HG03175 (cell line): ENCODE results near the gene ODAD4.
"Not testable (repeated sequence)": the region's sequence is repeated elsewhere in the genome, so short reads cannot be mapped to it uniquely, and the experiment has no call there.

Experiments used
- ATAC-seq: cut with Tn5 transposase; IDR thresholded peaks from one replicate; pipeline ENCODE4 v1.9.1; 2021; ENCODE audit warnings: mild to moderate bottlenecking, moderate library complexity; ENCODE audit not compliant: unreplicated experiment

Gene ODAD4

GRCh38 chr17:41913798-41914197, 16.6 kb upstream of the ODAD4 start:
- no peak for ATAC-seq

GRCh38 chr17:41914358-41914766, 16.1 kb upstream of the ODAD4 start:
- ATAC-seq: no peak

DNA sequence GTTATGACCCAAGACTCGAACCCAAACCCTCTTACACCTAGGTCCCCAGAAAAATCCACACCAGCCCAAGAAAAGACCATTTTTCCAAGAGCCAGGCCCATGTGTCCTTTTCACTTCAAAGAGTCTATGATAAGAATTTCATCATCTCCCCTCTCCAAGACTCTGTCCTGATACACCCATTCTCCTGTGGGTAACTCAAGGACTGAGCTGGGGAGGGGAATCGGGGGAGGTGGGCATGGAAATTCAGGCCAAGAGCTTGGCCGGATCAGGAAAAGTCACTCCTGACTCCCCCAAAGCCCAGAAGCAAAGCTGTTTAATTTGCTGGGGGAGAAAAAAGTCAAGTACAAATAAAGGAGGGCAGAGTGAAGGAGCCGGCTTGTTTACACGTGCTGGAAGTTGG, 15.4 kb upstream of the ODAD4 start:
- no peak for ATAC-seq

DNA sequence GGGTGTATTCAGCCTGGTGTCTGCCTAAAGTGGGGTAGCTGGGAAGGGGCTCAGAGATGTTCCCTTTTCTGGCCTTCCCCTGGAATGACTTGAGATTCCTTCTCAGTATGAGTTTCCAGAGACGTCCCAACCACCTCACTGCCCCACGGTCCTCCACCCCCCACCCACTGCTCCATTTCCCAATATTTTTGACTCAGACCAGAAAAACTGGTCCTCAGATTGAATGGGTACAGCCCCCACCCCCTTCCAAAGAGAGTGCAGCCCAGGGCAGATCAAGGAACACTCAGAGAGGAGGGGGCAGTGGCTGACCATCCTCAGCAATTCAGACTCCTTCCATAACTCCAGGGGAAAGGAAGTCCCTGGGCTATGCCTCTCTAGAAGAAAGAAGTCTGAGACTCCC, 14.9 kb upstream of the ODAD4 start:
- ATAC-seq: no peak

- ATAC-seq: no peak
These were observed 13.2 kb upstream of the ODAD4 start for GRCh38 chr17:41917192-41917591.

- no peak for ATAC-seq
These were observed 12.6 kb upstream of the ODAD4 start for GRCh38 chr17:41917679-41918313.

DNA sequence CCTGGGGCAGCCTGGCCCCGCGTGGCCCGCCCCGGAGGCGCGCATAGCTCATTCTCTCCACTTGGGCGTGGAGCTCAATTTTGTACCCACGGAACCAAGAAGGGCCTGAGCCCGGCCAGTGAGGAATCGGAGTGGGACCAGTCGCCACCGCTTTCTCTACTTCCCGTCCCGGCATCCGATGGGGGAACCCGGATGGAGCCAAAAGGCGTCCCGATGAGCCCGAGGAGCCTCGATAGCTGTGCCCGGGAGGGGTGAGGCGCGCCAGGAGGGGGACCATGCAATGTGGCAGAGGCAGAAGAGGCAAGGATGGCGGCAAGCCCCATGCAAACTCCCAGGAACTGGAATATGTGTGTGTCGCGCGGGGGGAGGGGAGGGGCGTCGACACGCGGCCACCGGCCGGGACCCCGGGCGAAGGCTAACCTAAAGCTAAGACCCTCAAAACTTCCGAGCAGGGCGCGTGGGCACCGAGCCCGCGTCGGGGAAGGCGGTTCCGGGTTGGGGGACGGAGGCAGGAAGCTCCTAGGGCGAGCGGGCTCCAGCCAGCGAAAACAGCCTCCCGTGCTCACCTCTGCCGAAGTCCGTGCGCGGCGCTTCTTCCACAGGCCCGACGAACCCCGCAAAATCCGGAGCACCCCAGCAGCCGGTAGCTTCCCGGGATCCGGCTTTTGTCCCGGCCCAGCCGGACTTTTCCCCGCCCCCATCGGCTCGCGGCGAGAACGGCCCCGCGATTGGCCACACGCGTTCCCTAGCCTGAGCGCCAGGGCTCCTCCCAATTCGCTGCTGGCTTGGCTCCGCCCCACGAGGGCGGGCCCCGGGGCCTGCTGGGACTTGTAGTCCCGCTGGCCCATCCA, 11.9 kb upstream of the ODAD4 start, which contains the start of gene ACLY:
Gene ACLY (minus strand): TSS at position 638 of the 851 bp plus-strand sequence. CDS start 5,078 bp downstream, outside the sequence.
- ATAC-seq: peak; percentile 94

GRCh38 chr17:41919165-41919817, 11.1 kb upstream of the ODAD4 start:
- peak; percentile 17 for ATAC-seq

DNA sequence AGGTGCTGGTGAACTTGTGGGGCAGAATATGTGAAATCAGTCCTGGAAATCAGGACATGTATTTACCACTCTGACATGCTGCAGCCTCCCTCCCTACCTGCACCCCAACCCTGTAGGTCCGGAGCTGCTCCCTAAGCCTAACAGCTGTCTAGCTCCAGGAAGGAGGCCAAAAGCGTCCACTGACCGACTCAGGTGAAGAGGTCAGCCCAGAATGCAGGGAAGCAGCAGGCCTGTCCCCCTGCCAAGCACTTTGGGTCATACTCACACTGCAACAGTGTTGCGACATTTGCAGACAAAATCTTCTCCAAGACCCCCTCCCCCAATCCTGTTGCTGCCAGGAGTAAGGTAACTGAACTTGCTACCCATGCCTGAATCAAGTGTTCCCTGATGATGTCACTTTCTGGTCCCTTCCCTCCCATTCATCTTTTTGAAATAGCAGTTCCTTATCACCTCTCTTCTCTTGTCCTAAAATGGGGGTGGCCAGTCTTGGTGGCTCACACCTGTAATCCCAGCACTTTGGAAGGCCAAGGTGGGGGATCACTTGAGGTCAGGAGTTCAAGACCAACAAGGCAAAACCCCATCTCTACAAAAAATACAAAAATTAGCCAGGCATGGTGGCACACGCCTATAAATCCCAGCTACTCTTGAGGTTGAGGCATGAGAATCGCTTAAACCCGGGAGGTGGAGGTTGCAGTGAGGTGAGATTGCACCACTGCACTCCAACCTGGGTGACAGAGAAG, 10.4 kb upstream of the ODAD4 start:
- ATAC-seq: no peak

- ATAC-seq: no peak
These were observed 9.8 kb upstream of the ODAD4 start for GRCh38 chr17:41920580-41920955.

GRCh38 chr17:41925991-41926590, 4.3 kb upstream of the ODAD4 start:
- no peak for ATAC-seq

DNA sequence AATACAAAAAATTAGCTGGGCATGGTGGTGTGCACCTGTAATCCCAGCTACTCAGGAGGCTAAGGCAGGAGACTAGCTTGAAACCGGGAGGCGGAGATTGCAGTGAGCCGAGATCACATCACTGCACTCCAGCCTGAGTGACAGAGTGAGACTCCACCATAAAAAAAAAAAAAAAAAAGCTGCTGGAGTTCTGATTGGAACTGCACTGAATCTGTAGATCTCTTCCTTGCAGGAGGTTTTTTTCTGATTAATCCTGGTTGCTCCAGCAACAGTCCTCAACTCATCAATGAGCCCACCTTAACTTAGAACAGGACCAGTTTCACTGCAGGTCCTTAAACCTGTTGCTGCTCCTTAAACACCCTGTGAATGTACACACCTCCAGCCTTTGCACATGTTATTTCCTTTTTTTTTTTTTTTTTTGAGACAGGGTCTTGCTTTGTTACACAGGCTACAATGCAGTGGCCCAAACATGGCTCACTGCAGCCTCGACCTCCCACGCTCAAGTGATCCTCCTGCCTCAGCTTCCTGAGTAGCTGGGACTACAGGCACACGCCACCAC, 1.6 kb upstream of the ODAD4 start:
- ATAC-seq: no peak

- ATAC-seq: not testable (repeated sequence)
These were observed 378 bp downstream of the ODAD4 start for GRCh38 chr17:41930833-41931156.

DNA sequence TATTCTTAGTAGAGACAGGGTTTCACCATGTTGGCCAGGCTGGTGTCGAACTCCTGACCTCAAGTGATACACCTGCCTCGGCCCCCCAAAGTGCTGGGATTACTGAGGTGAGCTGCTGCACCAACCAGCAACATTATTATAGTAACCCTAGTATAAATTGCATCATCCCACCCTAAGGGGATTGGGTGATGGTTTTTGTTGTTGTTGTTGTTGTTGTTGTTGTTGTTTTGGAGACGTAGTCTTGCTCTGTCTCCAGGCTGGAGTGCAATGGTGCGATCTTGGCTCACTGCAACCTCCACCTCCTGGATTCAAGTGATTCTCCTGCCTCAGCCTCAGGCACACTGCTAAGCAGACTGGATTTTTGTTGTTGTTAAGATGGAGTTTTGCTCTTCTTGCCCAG, 1.3 kb downstream of the ODAD4 start:
- not testable (repeated sequence) for ATAC-seq

DNA sequence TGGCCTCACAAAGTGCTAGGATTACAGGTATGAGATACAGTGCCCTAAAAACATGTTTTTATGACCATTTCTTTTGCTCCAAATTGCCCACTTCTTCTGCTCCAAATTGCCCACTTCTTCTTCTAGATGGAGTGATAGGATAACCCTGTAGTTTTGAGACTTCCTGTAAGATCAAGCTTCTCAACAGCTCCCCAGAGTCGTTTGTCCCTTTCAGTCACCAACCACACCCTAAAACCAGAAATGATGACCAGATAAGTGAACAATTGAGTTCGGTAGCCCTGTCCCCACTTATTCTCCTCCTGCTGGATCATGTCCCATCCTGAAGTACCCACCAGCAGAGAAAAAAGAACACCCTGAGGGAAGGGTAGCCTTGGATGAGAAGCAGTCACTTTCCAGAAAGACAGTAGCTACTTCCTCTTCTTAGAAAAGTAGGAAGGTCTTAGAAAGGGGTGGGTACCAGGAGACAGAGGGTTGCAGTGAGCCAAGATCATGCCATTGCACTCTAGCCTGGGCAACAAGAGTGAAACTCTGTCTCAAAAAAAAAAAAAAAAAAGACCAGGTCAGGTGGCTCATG, 2.5 kb downstream of the ODAD4 start:
- ATAC-seq: no peak

- ATAC-seq: no peak
These were observed 5.2 kb downstream of the ODAD4 start for GRCh38 chr17:41935641-41936040.

DNA sequence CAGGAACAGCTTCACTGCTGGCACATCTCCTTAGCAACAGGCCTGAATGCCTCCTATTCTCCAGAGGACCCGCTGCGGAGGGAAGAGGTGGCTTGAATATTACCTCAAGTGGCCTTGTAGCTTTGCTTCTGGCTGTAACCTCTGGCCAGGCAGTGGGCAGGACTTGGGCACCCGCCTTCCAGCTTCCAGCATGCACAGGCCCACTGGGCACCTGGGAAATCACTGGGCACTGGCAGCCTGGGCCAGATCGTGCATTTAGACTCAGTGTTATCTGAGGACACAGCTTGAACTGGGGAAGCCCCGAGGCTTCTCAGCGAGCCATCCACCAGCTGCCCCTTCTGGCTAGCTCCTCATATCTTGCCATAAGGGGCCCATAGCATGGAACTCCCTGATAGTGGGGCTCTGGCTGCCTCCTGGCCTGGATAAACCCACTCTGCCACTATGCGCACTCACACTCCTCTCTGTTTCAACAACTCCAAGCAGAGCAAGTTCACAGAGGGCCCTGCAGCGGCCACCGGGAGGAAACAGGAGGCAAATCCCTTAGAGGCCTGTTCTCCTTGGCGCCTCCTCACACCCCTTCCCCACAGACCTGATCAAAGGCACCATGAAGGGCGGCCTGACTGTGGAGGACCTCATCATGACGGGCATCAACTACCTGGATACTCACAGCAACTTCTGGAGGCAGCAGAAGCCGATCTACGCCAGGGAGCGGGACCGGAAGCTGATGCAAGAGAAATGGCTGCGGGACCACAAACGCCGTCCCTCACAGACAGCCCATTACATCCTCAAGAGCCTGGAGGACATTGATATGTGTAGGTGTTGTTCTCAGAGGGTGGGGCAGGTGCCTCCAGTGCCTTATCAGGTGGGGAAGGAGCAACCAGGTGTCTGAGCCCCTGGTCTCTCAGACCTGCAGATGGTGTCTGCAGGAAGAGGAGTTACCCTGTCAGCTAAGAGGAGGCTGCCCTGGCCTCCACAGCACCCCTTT, 7.8 kb downstream of the ODAD4 start:
- ATAC-seq: no peak

DNA sequence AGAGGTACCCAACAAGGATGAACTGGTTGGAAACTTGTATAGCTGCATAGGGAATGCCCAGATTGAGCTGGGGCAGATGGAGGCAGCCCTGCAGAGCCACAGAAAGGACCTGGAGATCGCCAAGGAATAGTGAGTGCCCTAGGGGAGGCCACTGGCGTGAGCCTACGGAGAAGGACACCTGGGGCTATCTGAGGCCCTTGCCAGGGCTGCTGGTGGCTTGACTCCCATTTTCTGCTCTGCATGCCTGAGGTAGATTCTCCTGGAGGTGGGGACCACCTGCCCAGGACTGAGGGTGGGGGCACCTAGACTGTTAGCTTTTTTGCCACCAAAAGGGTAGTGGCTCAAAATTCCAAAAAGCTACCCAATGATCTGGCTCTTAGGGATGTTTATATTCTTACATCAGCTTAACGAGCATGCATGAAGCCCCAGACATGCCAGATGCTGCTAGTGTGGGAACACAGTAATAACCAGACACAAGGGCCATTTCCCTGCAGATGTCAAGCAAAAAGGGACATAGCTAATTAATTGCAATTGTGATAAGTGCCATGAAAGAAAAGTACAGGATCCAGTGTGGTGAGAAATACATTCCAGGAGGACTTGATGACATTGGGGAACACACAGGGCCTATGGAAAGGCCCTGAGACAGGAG, 8.8 kb downstream of the ODAD4 start:
- no peak for ATAC-seq

DNA sequence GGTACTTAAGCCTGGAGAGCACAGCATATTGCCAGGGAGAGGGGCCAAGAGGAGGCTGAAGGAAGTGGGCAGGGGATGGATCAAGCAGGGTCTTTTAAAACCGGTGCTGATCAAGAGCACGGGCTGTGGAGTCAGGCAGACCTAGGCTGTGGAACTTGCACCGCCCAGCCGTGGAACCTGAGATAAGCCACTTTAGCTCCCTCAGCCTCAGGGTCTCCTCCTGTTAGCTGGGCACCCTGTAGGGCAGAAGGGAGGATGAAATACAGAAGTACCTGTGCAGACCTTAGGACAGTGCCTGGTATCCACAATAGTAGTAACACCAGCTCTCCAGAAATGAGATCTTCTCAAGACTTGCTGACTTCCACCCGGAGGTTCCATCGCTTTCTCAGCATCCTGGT, 9.3 kb downstream of the ODAD4 start:
- no peak for ATAC-seq
